GM18870 (cell line): Measurements from ENCODE around the gene SYK.
A peak's percentile ranks its signal among the peaks of the same experiment; 100 is the strongest.

Source experiments
- ATAC-seq: cut with Tn5 transposase; IDR thresholded peaks from one replicate; pipeline ENCODE4 v1.9.1; 2021; ENCODE audit warnings: moderate library complexity; ENCODE audit not compliant: unreplicated experiment

SYK gene

GRCh38 chr9:90821697-90822096, 20.1 kb downstream of the SYK start:
- no peak for ATAC-seq

GRCh38 chr9:90822866-90823265, 21.2 kb downstream of the SYK start:
- ATAC-seq, result no peak

GRCh38 chr9:90825586-90825985, 24.0 kb downstream of the SYK start:
- ATAC-seq, result no peak

- no peak for ATAC-seq
Observed at GRCh38 chr9:90826326-90827020, 24.9 kb downstream of the SYK start.

- peak; percentile 62 for ATAC-seq
Observed at GRCh38 chr9:90827181-90827871, 25.7 kb downstream of the SYK start.

GRCh38 chr9:90830051-90830450, 28.4 kb downstream of the SYK start:
- no peak for ATAC-seq

- ATAC-seq, result peak; percentile 46
Observed at GRCh38 chr9:90830977-90831376, 29.4 kb downstream of the SYK start.

GRCh38 chr9:90832261-90832660, 30.6 kb downstream of the SYK start:
- no peak for ATAC-seq

GRCh38 chr9:90834828-90835595, 33.4 kb downstream of the SYK start:
- no peak for ATAC-seq

GRCh38 chr9:90836411-90837080, 34.9 kb downstream of the SYK start:
- ATAC-seq, result no peak

- no peak for ATAC-seq
Observed at GRCh38 chr9:90838098-90838497, 36.5 kb downstream of the SYK start.

- no peak for ATAC-seq
Observed at GRCh38 chr9:90838581-90839154, 37.0 kb downstream of the SYK start.

- no peak for ATAC-seq
Observed at GRCh38 chr9:90839183-90839728, 37.6 kb downstream of the SYK start.

GRCh38 chr9:90840696-90841095, 39.1 kb downstream of the SYK start:
- no peak for ATAC-seq

- no peak for ATAC-seq
Observed at GRCh38 chr9:90841213-90841612, 39.6 kb downstream of the SYK start.

- no peak for ATAC-seq
Observed at GRCh38 chr9:90841615-90842014, 40.0 kb downstream of the SYK start.

- no peak for ATAC-seq
Observed at GRCh38 chr9:90842176-90842777, 40.7 kb downstream of the SYK start.

- no peak for ATAC-seq
Observed at GRCh38 chr9:90842996-90843395, 41.4 kb downstream of the SYK start.

- ATAC-seq, result no peak
Observed at GRCh38 chr9:90843525-90843924, 41.9 kb downstream of the SYK start.

- no peak for ATAC-seq
Observed at GRCh38 chr9:90844326-90844725, 42.7 kb downstream of the SYK start.
